GM12878 (cell line): ENCODE results near the gene ZNF444. TPM values are rescaled to one million over a fixed set of nuclear protein-coding genes. Genes with fewer than 3 reads are reported as not detected.

Experiments used
- CBX5 ChIP-seq: sonication (generic); IDR thresholded peaks from 2 replicates; pipeline ENCODE4 v1.6.1; 2016; ENCODE audit warnings: low read depth, moderate library complexity, mild to moderate bottlenecking, inconsistent platforms
- CEBPZ ChIP-seq: fragments of 150-350 bp; IDR thresholded peaks from 2 replicates; pipeline ENCODE4 v1.6.1; 2016; ENCODE audit warnings: low read depth, low read length
- E4F1 ChIP-seq: fragments of 450-650 bp; IDR thresholded peaks from 2 replicates; pipeline ENCODE4 v1.6.1; 2018; ENCODE audit warnings: borderline replicate concordance, mild to moderate bottlenecking; ENCODE audit not compliant: partially characterized antibody
- HCFC1 ChIP-seq: fragments of 150-350 bp; IDR thresholded peaks from 2 replicates; pipeline ENCODE4 v1.6.1; 2014; ENCODE audit warnings: low read length
- MYC ChIP-seq: IDR thresholded peaks from 2 replicates; pipeline ENCODE4 v1.6.1; 2011; ENCODE audit warnings: mild to moderate bottlenecking, low read length, moderate library complexity, inconsistent platforms; ENCODE audit not compliant: insufficient read depth, insufficient replicate concordance, insufficient read length, severe bottlenecking
- REST ChIP-seq: IDR thresholded peaks from 2 replicates; pipeline ENCODE4 v1.6.1; 2012; ENCODE audit warnings: mild to moderate bottlenecking, low read depth, low read length
- SKIL ChIP-seq: fragments of 450-650 bp; IDR thresholded peaks from 2 replicates; pipeline ENCODE4 v1.6.1; 2017; ENCODE audit warnings: mild to moderate bottlenecking, low read depth, inconsistent platforms; ENCODE audit not compliant: poor library complexity, severe bottlenecking
- SMARCA5 ChIP-seq: fragments of 450-650 bp; IDR thresholded peaks from 2 replicates; pipeline ENCODE4 v1.6.1; 2017; ENCODE audit warnings: mild to moderate bottlenecking
- TAF1 ChIP-seq: IDR thresholded peaks from 2 replicates; pipeline ENCODE4 v1.6.1; 2011; ENCODE audit warnings: mild to moderate bottlenecking, low read depth, low read length, borderline replicate concordance
- ZBTB33 ChIP-seq: fragments of 450-650 bp; IDR thresholded peaks from 2 replicates; pipeline ENCODE4 v1.6.1; 2017; ENCODE audit warnings: mild to moderate bottlenecking
- ZNF592 ChIP-seq: fragments of 450-650 bp; IDR thresholded peaks from 2 replicates; pipeline ENCODE4 v1.6.1; 2017; ENCODE audit warnings: mild to moderate bottlenecking, moderate library complexity
- polyA plus RNA-seq, 11 experiments: library from polyadenylated mRNA; depleted of rRNA in 4 of 11; unstranded in 6 of 11; stranded (reverse) in 5 of 11; fragments of >200 nt; fragmentation: Nextera tagmentation in 4 of 11; fragmentation: Illumina TruSeq in 1 of 11; extraction: Ambion mirVana in 4 of 11; extraction: Trizol in 1 of 11; gene quantifications; 1 replicate in 1 of 11; 2 replicates in 10 of 11; pipeline versions ENCODE4 v1.2.1 to v1.2.3, GENCODE V29; 2011 to 2016; ENCODE audit warnings: inconsistent platforms in 2 of 11, missing spikeins in 2 of 11, low read depth in 1 of 11
- total RNA-seq, 4 experiments: library from RNA; depleted of rRNA in 3 of 4; stranded (reverse); fragments of >200 nt in 3 of 4; fragmentation: Illumina TruSeq in 1 of 4; extraction: Trizol in 1 of 4; gene quantifications; 2 replicates each; pipeline versions ENCODE4 v1.2.1 to v1.2.3, GENCODE V29; 2013 to 2021

The ZNF444 gene
- total and polyA plus RNA-seq, 10 of the 15 experiments (the other 5 are each of a cell fraction or from before 2014, with no cell fraction given), result 0.45 to 28.2 (median 11.6) TPM

- TF ChIP-seq E4F1, result no peak
- no peak for TF ChIP-seq TAF1
- TF ChIP-seq HCFC1, result no peak
- no peak for TF ChIP-seq MYC
- no peak for TF ChIP-seq ZBTB33
- TF ChIP-seq CEBPZ, result no peak
- no peak for TF ChIP-seq ZNF592
- no peak for TF ChIP-seq REST
- TF ChIP-seq SMARCA5, result no peak
- TF ChIP-seq SKIL, result no peak
- no peak for TF ChIP-seq CBX5
These were observed 36.7 kb upstream of the ZNF444 start (continued) for GRCh38 chr19:56104423-56104822.
